Caco-2 (cell line): ENCODE measurements around the gene YPEL4. TPM values are rescaled to one million over a fixed set of nuclear protein-coding genes. Genes with fewer than 3 reads are reported as not detected.

Experiments used
- BruUV-seq: library from RNA; stranded (reverse); fragments of 400-500 nt; replicated peaks from 2 replicates; lab custom pipeline; 2021; lab: Mats Ljungman, UMichigan
- CTCF ChIA-PET: fragments of 300-600 bp; sonication (Branson Sonifier 250); formaldehyde crosslinking; loops from one replicate; lab custom pipeline; 2022; ENCODE audit warnings: antibody characterized with exemption; lab: Charles Lee
- POLR2A ChIA-PET: fragments of 300-600 bp; sonication (Branson Sonifier 250); formaldehyde crosslinking; loops from one replicate; lab custom pipeline; 2022; ENCODE audit warnings: antibody characterized with exemption; lab: Charles Lee
- DNase-seq, 2 experiments: peaks; one replicate each; pipeline versions ENCODE4 v3.0.0 to v3.0.0-alpha.2; 2020 to 2022
- H3K27me3 ChIP-seq: replicated peaks from 2 replicates; pipeline ENCODE4 v1.6.0; 2011; ENCODE audit warnings: low read length; ENCODE audit not compliant: control insufficient read depth, insufficient read depth
- H3K36me3 ChIP-seq: 2 replicates; pipeline ENCODE4 v1.5.1; 2011; ENCODE audit warnings: low read length; ENCODE audit not compliant: control insufficient read depth, insufficient read depth
- H3K4me1 ChIP-seq: fragments of 250-450 bp; sonication (Bioruptor Pico); 2 replicates; pipeline ENCODE4 v1.5.1; 2020; ENCODE audit warnings: mild to moderate bottlenecking
- H3K4me3 ChIP-seq: 2 replicates; pipeline ENCODE4 v1.5.1; 2011; ENCODE audit warnings: low read depth, mild to moderate bottlenecking, control low read depth, low read length
- H3K9me3 ChIP-seq: fragments of 250-450 bp; sonication (Bioruptor Pico); 2 replicates; pipeline ENCODE4 v1.5.1; 2020; ENCODE audit warnings: mild to moderate bottlenecking, moderate library complexity
- H3K27ac Mint-ChIP-seq: one replicate; pipeline ENCODE4 v1.8.0; 2022; ENCODE audit warnings: mixed read lengths; ENCODE audit not compliant: unreplicated experiment
- H3K27me3 Mint-ChIP-seq: one replicate; pipeline ENCODE4 v1.8.0; 2022; ENCODE audit warnings: mixed read lengths; ENCODE audit not compliant: insufficient read depth, unreplicated experiment
- H3K36me3 Mint-ChIP-seq: one replicate; pipeline ENCODE4 v1.8.0; 2022; ENCODE audit warnings: mild to moderate bottlenecking, mixed read lengths; ENCODE audit not compliant: insufficient read depth, unreplicated experiment
- H3K4me1 Mint-ChIP-seq: one replicate; pipeline ENCODE4 v1.8.0; 2022; ENCODE audit warnings: low read depth, mixed read lengths; ENCODE audit not compliant: unreplicated experiment
- H3K4me3 Mint-ChIP-seq: one replicate; pipeline ENCODE4 v1.8.0; 2022; ENCODE audit warnings: mild to moderate bottlenecking, moderate library complexity, mixed read lengths; ENCODE audit not compliant: unreplicated experiment
- H3K9me3 Mint-ChIP-seq: one replicate; pipeline ENCODE4 v1.8.0; 2022; ENCODE audit warnings: mixed read lengths; ENCODE audit not compliant: unreplicated experiment
- CTCF ChIP-seq, 2 experiments: fragments of 200-600 bp in 1 of 2; IDR thresholded peaks; 1 replicate in 1 of 2; 2 replicates in 1 of 2; pipeline versions ENCODE4 v1.5.1 to v1.8.0; 2011 to 2022; ENCODE audit warnings: antibody characterized with exemption in 1 of 2, control low read depth in 1 of 2, inconsistent platforms in 1 of 2, low read depth in 1 of 2, low read length in 1 of 2, mild to moderate bottlenecking in 1 of 2, moderate library complexity in 1 of 2; ENCODE audit not compliant: insufficient read depth in 1 of 2, severe bottlenecking in 1 of 2, unreplicated experiment in 1 of 2
- intact Hi-C: fragments of 100-400 bp; cut with micrococcal nuclease; formaldehyde crosslinking; loops from one replicate; pipeline ENCODE4 v1.10.0; 2022; ENCODE audit not compliant: unreplicated experiment
- total RNA-seq: library from RNA; stranded (reverse); gene quantifications from 2 replicates; pipeline ENCODE4 v1.2.3, GENCODE V29; 2022

The YPEL4 gene
- total RNA-seq, 1 experiment from 2014 or later = not detected

- Mint-ChIP-seq H3K4me1 (no peaks in the 10 kb centered on the region), H3K27me3 (no peaks in the 10 kb centered on the region), H3K36me3 (no peaks in the 10 kb centered on the region), H3K27ac (no peak overlapping the region), H3K4me3 (no peak overlapping the region), H3K9me3 (no peaks in the 10 kb centered on the region)
- BruUV-seq = no TSS peak
- H3K36me3 ChIP-seq = no peaks in the 10 kb centered on the region
- no peak for DNase-seq
- intact Hi-C loops = no loop called here
- H3K4me1 ChIP-seq = no peaks in the 10 kb centered on the region
- POLR2A ChIA-PET = no interaction called here
- peaks cover 11% of the 10 kb centered on the region; the same call in 1 of the 2 replicates for H3K9me3 ChIP-seq
- CTCF ChIA-PET = interaction anchor here (1.2 kb wide), 1 partner anchor 24 kb away, joined by 4 read pairs; no protein-coding TSS in a partner anchor
- H3K4me3 ChIP-seq = no peak overlapping the region
- no peaks in the 10 kb centered on the region for H3K27me3 ChIP-seq
- TF ChIP-seq CTCF (IDR thresholded peaks at IDR 0.05; ENCODE audit: insufficient read depth in 1 of 2, low read depth in 1 of 2, low read length in 1 of 2, severe bottlenecking in 1 of 2, unreplicated experiment in 1 of 2) = no peak
These were observed 29.2 kb downstream of the YPEL4 start for GRCh38 chr11:57620467-57620866.

- Histone ChIP-seq H3K4me1 (no peaks in the 10 kb centered on the region), H3K9me3 (peaks cover 11% of the 10 kb centered on the region; the same call in 1 of the 2 replicates), H3K27me3 (no peaks in the 10 kb centered on the region), H3K4me3 (no peak overlapping the region), H3K36me3 (no peaks in the 10 kb centered on the region)
- ChIA-PET CTCF (no interaction called here), POLR2A (no interaction called here)
- Mint-ChIP-seq H3K4me3 (no peak overlapping the region), H3K4me1 (no peaks in the 10 kb centered on the region), H3K27me3 (no peaks in the 10 kb centered on the region), H3K9me3 (no peaks in the 10 kb centered on the region), H3K36me3 (no peaks in the 10 kb centered on the region), H3K27ac (no peak overlapping the region)
- intact Hi-C loops = no loop called here
- no TSS peak for BruUV-seq
- peak in 1 of 2 experiments; percentile 15 for TF ChIP-seq CTCF (IDR thresholded peaks at IDR 0.05; ENCODE audit: insufficient read depth in 1 of 2, low read depth in 1 of 2, low read length in 1 of 2, severe bottlenecking in 1 of 2, unreplicated experiment in 1 of 2)
- DNase-seq = no peak
These were observed 30.4 kb downstream of the YPEL4 start for GRCh38 chr11:57619331-57619730.

- Mint-ChIP-seq H3K4me1 (no peaks in the 10 kb centered on the region), H3K27ac (no peak overlapping the region), H3K4me3 (no peak overlapping the region), H3K36me3 (no peaks in the 10 kb centered on the region), H3K27me3 (no peaks in the 10 kb centered on the region), H3K9me3 (no peaks in the 10 kb centered on the region)
- Histone ChIP-seq H3K27me3 (no peaks in the 10 kb centered on the region), H3K4me1 (no peaks in the 10 kb centered on the region), H3K36me3 (no peaks in the 10 kb centered on the region), H3K9me3 (peaks cover 11% of the 10 kb centered on the region; the same call in 1 of the 2 replicates), H3K4me3 (no peak overlapping the region)
- no peak for TF ChIP-seq CTCF (IDR thresholded peaks at IDR 0.05; ENCODE audit: insufficient read depth in 1 of 2, low read depth in 1 of 2, low read length in 1 of 2, severe bottlenecking in 1 of 2, unreplicated experiment in 1 of 2)
- DNase-seq = no peak
- intact Hi-C loops = no loop called here
- POLR2A ChIA-PET = interaction anchor here (0.6 kb wide), 1 partner anchor 209 kb away, joined by 3 read pairs; no protein-coding TSS in a partner anchor
- BruUV-seq = no TSS peak
- CTCF ChIA-PET = interaction anchor here (0.6 to 0.7 kb wide), 2 partner anchors 26 to 142 kb away, joined by 3 to 4 read pairs; no protein-coding TSS in a partner anchor
These were observed 31.3 kb downstream of the YPEL4 start for GRCh38 chr11:57618438-57618837.
